ENCODE results near the gene AP2S1. TPM values are rescaled to one million over a fixed set of nuclear protein-coding genes. Genes with fewer than 3 reads are reported as not detected.

Gene AP2S1
- total and polyA plus RNA-seq, 2 experiments from 2014 or later = 140 to 299 TPM

GRCh38 chr19:46875234-46875633, 24.6 kb upstream of the AP2S1 start (continued):
- TF ChIP-seq POLR2AphosphoS5 (IDR thresholded peaks at IDR 0.05; ENCODE audit: low read depth) = no peak
- no peak for TF ChIP-seq CTCF (conservative IDR thresholded peaks at IDR 0.05; ENCODE audit: low read depth in 2 of 2)
- TF ChIP-seq NANOG (IDR thresholded peaks at IDR 0.05; ENCODE audit: borderline replicate concordance) = no peak
- TF ChIP-seq JUNB (IDR thresholded peaks at IDR 0.05; ENCODE audit: unreplicated experiment) = no peak

GRCh38 chr19:46872967-46873366, 22.3 kb upstream of the AP2S1 start:
- Mint-ChIP-seq H3K27ac (no peak overlapping the region), H3K4me3 (no peak overlapping the region; the same call in 2 of the 3 replicates)
- peaks cover 52% of the 10 kb centered on the region for H4K20me1 ChIP-seq (replicated peaks; ENCODE audit: insufficient read depth)
- no peak for TF ChIP-seq ZNF114 (CRISPR knock-in tag; IDR thresholded peaks at IDR 0.05)
- no peak for TF ChIP-seq REST (IDR thresholded peaks at IDR 0.05; ENCODE audit: unreplicated experiment)
- TF ChIP-seq EZH2 (IDR thresholded peaks at IDR 0.05; ENCODE audit: low read depth, unreplicated experiment) = no peak
- TF ChIP-seq POLR2AphosphoS5 (IDR thresholded peaks at IDR 0.05; ENCODE audit: low read depth) = no peak
- TF ChIP-seq ZNF462 (CRISPR knock-in tag; IDR thresholded peaks at IDR 0.05) = no peak
- TF ChIP-seq JUNB (IDR thresholded peaks at IDR 0.05; ENCODE audit: unreplicated experiment) = no peak
- no peak for TF ChIP-seq ZNF331 (CRISPR knock-in tag; IDR thresholded peaks at IDR 0.05; ENCODE audit: low read depth)
- TF ChIP-seq NANOG (IDR thresholded peaks at IDR 0.05; ENCODE audit: borderline replicate concordance) = no peak
- TF ChIP-seq CTCF (conservative IDR thresholded peaks at IDR 0.05; ENCODE audit: low read depth in 2 of 2) = no peak
- no peak for TF ChIP-seq CREB1 (CRISPR knock-in tag; IDR thresholded peaks at IDR 0.05; ENCODE audit: low read depth)

More at GRCh38 chr19:46872967-46873366, 22.3 kb upstream of the AP2S1 start:
- Histone ChIP-seq H3K79me2 (replicated peaks; ENCODE audit: insufficient read depth) (peaks cover 96% of the 10 kb centered on the region), H3K4me1 (ENCODE audit: insufficient read depth) (peaks cover 17% of the 10 kb centered on the region), H3K27me3 (ENCODE audit: insufficient read depth) (no peaks in the 10 kb centered on the region), H3K27ac (ENCODE audit: low read depth) (peak overlapping the region; percentile 77; the same call in 1 of the 2 replicates), H2AFZ (no peak overlapping the region), H3K9me2 (ENCODE audit: insufficient read depth) (no peaks in the 10 kb centered on the region), H3K36me3 (ENCODE audit: insufficient read depth) (no peaks in the 10 kb centered on the region), H3K4me3 (no peak overlapping the region), H3K4me2 (no peak overlapping the region), H3F3A (replicated peaks; ENCODE audit: low read depth) (no peaks in the 10 kb centered on the region; the same call in 1 of the 2 replicates)
- DNase-seq (ENCODE audit: low spot score) = no peak
- Mint-ChIP-seq H3K27me3 (ENCODE audit: insufficient read depth, low read depth, poor library complexity) (peaks cover 7% of the 10 kb centered on the region), H3K36me3 (ENCODE audit: low read depth) (peaks cover 7% of the 10 kb centered on the region; the same call in 2 of the 3 replicates), H3K9me3 (no peaks in the 10 kb centered on the region), H3K4me1 (peaks cover 22% of the 10 kb centered on the region)
- ATAC-seq = no peak

Measured in GM23338 (cell line).